Measurements from ENCODE around the gene TTC7B. TPM values are rescaled to one million over a fixed set of nuclear protein-coding genes. Genes with fewer than 3 reads are reported as not detected.

Gene TTC7B
- total RNA-seq, 1 experiment from 2014 or later, result 40.9 TPM

DNA sequence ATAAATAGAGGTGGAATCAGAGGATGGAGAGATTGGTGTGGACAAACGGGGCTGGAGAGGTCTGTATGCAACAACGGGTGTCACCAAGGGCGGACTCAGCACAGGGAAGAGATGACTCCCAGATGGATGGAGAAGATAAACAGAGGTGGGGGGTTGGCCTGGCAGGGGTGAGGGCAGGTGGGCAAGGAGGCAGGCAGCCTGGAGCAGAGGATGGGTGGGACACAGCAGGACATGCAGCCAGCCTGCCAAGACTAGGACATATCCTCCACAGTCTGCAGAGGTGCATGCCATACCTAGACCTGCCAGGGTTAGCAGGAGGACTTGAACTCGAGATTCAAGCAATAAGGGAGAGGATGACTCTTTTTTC is 56.2 kb downstream of the TTC7B start:
- TF ChIP-seq POLR2AphosphoS5 (IDR thresholded peaks at IDR 0.05; ENCODE audit: low read depth, low read length), result no peak
- TF ChIP-seq TCF7L2 (IDR thresholded peaks at IDR 0.05; ENCODE audit: low read depth, low read length), result no peak
- TF ChIP-seq, protein P1, sequence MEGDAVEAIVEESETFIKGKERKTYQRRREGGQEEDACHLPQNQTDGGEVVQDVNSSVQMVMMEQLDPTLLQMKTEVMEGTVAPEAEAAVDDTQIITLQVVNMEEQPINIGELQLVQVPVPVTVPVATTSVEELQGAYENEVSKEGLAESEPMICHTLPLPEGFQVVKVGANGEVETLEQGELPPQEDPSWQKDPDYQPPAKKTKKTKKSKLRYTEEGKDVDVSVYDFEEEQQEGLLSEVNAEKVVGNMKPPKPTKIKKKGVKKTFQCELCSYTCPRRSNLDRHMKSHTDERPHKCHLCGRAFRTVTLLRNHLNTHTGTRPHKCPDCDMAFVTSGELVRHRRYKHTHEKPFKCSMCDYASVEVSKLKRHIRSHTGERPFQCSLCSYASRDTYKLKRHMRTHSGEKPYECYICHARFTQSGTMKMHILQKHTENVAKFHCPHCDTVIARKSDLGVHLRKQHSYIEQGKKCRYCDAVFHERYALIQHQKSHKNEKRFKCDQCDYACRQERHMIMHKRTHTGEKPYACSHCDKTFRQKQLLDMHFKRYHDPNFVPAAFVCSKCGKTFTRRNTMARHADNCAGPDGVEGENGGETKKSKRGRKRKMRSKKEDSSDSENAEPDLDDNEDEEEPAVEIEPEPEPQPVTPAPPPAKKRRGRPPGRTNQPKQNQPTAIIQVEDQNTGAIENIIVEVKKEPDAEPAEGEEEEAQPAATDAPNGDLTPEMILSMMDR (IDR thresholded peaks at IDR 0.05), result no peak
- TF ChIP-seq, protein P2, sequence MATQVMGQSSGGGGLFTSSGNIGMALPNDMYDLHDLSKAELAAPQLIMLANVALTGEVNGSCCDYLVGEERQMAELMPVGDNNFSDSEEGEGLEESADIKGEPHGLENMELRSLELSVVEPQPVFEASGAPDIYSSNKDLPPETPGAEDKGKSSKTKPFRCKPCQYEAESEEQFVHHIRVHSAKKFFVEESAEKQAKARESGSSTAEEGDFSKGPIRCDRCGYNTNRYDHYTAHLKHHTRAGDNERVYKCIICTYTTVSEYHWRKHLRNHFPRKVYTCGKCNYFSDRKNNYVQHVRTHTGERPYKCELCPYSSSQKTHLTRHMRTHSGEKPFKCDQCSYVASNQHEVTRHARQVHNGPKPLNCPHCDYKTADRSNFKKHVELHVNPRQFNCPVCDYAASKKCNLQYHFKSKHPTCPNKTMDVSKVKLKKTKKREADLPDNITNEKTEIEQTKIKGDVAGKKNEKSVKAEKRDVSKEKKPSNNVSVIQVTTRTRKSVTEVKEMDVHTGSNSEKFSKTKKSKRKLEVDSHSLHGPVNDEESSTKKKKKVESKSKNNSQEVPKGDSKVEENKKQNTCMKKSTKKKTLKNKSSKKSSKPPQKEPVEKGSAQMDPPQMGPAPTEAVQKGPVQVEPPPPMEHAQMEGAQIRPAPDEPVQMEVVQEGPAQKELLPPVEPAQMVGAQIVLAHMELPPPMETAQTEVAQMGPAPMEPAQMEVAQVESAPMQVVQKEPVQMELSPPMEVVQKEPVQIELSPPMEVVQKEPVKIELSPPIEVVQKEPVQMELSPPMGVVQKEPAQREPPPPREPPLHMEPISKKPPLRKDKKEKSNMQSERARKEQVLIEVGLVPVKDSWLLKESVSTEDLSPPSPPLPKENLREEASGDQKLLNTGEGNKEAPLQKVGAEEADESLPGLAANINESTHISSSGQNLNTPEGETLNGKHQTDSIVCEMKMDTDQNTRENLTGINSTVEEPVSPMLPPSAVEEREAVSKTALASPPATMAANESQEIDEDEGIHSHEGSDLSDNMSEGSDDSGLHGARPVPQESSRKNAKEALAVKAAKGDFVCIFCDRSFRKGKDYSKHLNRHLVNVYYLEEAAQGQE (IDR thresholded peaks at IDR 0.05; ENCODE audit: insufficient read depth in 1 of 2, low read depth in 2 of 2, low read length in 1 of 2), result no peak
- TF ChIP-seq SIN3A (IDR thresholded peaks at IDR 0.05; ENCODE audit: borderline replicate concordance, insufficient read depth, low read depth, low read length), result no peak
- H3K27ac ChIP-seq (ENCODE audit: low read length), result no peak overlapping the region
- no TSS peak for BruUV-seq (replicated peaks)
- no peaks in the 10 kb centered on the region for H3K36me3 ChIP-seq (ENCODE audit: control insufficient read depth, insufficient read depth, low read length)
- CTCF ChIA-PET, result interaction anchor here (0.6 to 1.5 kb wide), 2 partner anchors 413 to 459 kb away, joined by 4 to 7 read pairs; no protein-coding TSS in a partner anchor
- H3K27me3 ChIP-seq (ENCODE audit: control insufficient read depth, insufficient read depth, low read length), result no peaks in the 10 kb centered on the region
- in situ Hi-C loops (cut with HindIII; ENCODE audit: low pct_unique_long_range_greater_than_20kb, low sequenced_read_pairs), result no loop called here
- peaks cover 7% of the 10 kb centered on the region for H3K4me1 ChIP-seq (ENCODE audit: control insufficient read depth, insufficient read depth, low read length)
- no peak overlapping the region for H3K4me3 ChIP-seq (ENCODE audit: low read depth in 2 of 2, low read length in 2 of 2)
- DNase-seq (ENCODE audit: low read depth, low spot score), result no peak
- POLR2A ChIA-PET, result interaction anchor here (0.5 kb wide), 1 partner anchor 409 kb away, joined by 3 read pairs; no protein-coding TSS in a partner anchor
- no peak for ATAC-seq
- peaks cover 6% of the 10 kb centered on the region; the same call in 1 of the 2 replicates for H3K9me3 ChIP-seq (ENCODE audit: control insufficient read depth, insufficient read depth, low read depth, low read length)
- intact Hi-C loops (cut with micrococcal nuclease; ENCODE audit: unreplicated experiment), result loop anchor here (5.0 kb wide), 2 partner anchors 137 to 458 kb away; no protein-coding TSS in a partner anchor

DNA sequence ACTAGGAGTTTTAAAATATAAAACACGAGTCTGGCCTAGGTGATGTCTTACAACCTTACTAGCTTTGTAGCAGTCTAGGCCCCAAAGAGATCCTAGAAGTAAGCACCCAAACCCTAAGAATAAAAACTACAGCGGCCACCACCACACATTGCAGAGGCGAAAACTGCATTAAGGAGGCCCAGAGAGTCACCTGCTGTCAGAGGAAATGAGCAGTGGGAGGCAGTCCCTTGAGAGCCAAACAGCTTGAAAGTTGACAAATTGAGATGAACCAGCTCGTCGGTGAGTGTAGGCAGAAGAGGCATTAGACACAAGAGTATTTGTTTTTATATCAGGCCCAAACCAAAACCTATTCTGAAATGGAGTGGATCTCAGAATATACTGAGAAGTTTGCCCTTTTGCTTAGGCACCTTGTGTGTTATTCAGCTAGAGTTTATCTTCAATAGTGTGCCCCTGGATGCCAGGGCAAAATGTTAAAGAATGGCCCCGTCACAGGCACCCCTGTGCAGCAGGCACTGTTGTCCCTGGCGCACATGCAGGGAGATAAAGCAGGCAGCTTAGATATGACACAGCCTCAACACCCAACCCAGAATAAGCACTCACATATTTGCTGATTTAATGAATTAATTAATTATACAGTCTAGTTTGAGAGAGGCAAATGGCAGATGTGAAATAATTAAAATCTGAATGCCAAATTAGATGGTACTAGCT is 56.7 kb downstream of the TTC7B start:
- no peak for DNase-seq (ENCODE audit: low read depth, low spot score)
- H3K9me3 ChIP-seq (ENCODE audit: control insufficient read depth, insufficient read depth, low read depth, low read length), result peaks cover 6% of the 10 kb centered on the region; the same call in 1 of the 2 replicates
- CTCF ChIA-PET, result interaction anchor here (0.6 kb wide), 2 partner anchors 108 to 413 kb away, joined by 6 to 7 read pairs; no protein-coding TSS in a partner anchor
- intact Hi-C loops (cut with micrococcal nuclease; ENCODE audit: unreplicated experiment) (loop anchor here (5.0 to 10.0 kb wide), 3 partner anchors 138 to 457 kb away; partner anchors contain the start of gene CALM1), in situ Hi-C loops (cut with HindIII; ENCODE audit: low pct_unique_long_range_greater_than_20kb, low sequenced_read_pairs) (no loop called here)
- no peak for ATAC-seq
- no peak for TF ChIP-seq SIN3A (IDR thresholded peaks at IDR 0.05; ENCODE audit: borderline replicate concordance, insufficient read depth, low read depth, low read length)
- TF ChIP-seq, protein P1 (IDR thresholded peaks at IDR 0.05), result no peak
- TF ChIP-seq, protein P2 (IDR thresholded peaks at IDR 0.05; ENCODE audit: insufficient read depth in 1 of 2, low read depth in 2 of 2, low read length in 1 of 2), result no peak
- no peak for TF ChIP-seq TCF7L2 (IDR thresholded peaks at IDR 0.05; ENCODE audit: low read depth, low read length)
- no peak for TF ChIP-seq POLR2AphosphoS5 (IDR thresholded peaks at IDR 0.05; ENCODE audit: low read depth, low read length)
- no peaks in the 10 kb centered on the region for H3K27me3 ChIP-seq (ENCODE audit: control insufficient read depth, insufficient read depth, low read length)
- POLR2A ChIA-PET, result interaction anchor here (0.5 kb wide), 1 partner anchor 409 kb away, joined by 3 read pairs; no protein-coding TSS in a partner anchor
- no peaks in the 10 kb centered on the region for H3K36me3 ChIP-seq (ENCODE audit: control insufficient read depth, insufficient read depth, low read length)
- H3K4me3 ChIP-seq (ENCODE audit: low read depth in 2 of 2, low read length in 2 of 2), result no peak overlapping the region
- no peak overlapping the region for H3K27ac ChIP-seq (ENCODE audit: low read length)
- BruUV-seq (replicated peaks), result no TSS peak
- peaks cover 7% of the 10 kb centered on the region for H3K4me1 ChIP-seq (ENCODE audit: control insufficient read depth, insufficient read depth, low read length)
